GM19025 (cell line): ENCODE results near the gene GK2.

ENCODE experiments used
- ATAC-seq: cut with Tn5 transposase; IDR thresholded peaks from one replicate; pipeline ENCODE4 v1.9.1; 2021; ENCODE audit warnings: mild to moderate bottlenecking, low read depth, moderate library complexity; ENCODE audit not compliant: unreplicated experiment

GK2 gene

DNA sequence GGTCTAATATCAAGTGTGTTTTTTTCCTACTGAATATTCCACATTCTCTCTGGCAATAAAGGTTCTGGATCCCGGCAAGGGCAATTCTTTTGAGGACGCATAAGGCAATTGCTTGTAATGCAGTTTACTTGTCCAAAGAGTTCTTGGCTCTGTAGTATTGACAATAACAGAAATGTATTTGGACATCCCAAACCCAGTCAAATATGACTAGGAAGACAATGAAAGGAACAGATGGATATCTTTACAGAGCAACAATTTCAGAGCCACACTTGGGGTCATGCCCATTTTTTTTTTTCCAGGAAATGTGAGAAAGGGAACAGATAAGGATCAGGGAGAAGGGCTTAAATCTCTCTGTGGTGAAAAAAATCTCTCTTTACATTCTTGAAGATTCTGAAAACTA lies 12.2 kb downstream of the GK2 start:
- ATAC-seq: no peak

GRCh38 chr4:79390890-79391289 lies 17.1 kb downstream of the GK2 start:
- ATAC-seq: no peak

DNA sequence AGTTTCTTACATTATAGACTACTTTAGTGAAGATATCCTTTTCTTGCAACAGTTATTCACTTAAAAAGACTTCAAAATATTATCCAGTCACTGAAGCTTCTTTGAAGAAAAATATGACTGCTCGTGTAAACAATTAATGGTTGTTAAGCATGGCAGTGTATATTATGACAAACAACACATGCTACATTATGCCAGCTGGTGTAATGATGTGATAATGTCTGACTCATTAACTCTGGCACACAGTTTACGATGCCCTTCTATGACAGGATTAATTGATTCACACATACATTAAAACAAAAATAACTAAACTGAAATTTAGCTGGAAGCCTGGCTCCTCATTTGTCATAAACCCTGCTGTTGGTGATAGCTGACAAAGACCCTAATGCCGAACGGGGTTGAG lies 22.4 kb downstream of the GK2 start:
- ATAC-seq: no peak

- no peak for ATAC-seq
Measured at GRCh38 chr4:79381161-79381560, 26.9 kb downstream of the GK2 start.

DNA sequence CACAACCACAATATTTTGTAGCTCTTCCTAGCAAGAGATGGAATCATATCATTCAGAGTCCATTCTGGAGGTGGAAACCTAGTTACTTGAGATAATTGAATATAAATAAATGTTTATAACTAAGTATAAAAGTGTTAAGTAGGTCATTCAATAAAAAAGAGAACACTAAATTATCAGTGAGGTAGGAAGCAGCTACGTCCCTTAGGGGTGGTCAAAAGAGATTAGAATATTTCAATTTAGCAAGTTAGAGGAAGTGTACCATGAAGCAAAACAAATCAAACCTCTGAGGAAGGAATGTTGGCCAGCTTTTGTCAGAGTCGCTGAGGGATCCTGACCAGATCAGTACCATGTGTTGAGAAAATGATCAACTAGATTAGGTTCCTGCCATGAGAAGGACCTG lies 38.0 kb downstream of the GK2 start:
- no peak for ATAC-seq

DNA sequence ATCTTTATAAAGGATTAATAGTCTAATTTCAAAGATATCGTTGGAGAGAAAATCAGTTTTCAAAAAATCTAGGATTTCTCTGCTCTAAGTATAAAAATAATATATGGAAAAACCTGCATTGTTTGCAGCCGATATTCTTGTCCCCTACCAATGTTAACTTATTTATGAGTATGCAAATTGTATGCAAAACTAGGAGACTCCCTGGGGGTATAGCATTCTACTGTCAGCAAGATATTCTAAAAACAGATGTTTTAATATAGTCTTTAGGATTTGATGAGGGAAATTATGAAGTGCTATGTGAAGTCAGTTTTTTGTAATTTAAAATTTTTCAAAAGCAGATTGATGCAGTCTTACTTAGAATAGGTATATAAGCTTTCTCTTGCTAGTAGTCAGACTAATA lies 40.9 kb downstream of the GK2 start:
- no peak for ATAC-seq

DNA sequence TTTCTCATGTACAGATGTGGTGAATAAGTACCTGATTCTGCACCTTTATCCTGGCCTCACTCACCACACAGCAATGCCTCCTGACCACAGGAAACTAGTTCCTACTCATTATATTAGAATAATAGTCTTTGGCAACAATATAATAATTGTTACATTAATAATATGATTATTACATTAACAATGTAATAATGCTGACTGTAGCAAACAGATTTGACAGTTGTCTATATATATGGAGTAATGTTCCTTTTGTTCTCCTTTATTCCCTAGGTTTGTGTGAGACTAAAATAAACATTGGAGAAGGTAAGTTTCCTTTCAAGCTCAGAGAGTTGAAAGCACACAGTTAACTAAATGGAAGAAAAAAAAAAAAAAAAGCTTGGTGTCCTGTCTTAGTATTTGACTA lies 41.6 kb downstream of the GK2 start:
- ATAC-seq: no peak

GRCh38 chr4:79364061-79364460 lies 44.0 kb downstream of the GK2 start:
- ATAC-seq: no peak

DNA sequence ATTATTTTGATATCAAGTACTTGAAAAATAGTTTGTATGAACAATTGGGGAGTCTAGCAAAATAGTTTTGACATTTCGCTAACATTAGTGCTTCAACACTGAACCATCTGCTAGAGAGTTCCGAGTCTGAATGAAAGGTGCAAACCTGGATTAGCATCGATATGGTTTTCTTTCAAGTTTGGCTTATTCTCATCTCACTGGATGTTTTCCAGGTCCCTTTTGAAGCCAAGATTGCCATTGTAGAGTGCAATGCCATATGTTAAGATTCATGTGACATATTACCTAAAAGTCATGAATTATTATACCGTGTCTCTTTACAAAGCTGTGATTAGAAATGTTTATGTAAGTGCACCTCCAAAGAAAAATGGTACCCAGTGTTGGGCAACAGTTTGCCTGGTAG lies 45.4 kb downstream of the GK2 start:
- no peak for ATAC-seq

GRCh38 chr4:79360006-79360405 lies 48.0 kb downstream of the GK2 start:
- ATAC-seq: no peak

- no peak for ATAC-seq
Measured at GRCh38 chr4:79358438-79358837, 49.6 kb downstream of the GK2 start.

GRCh38 chr4:79357365-79357764 lies 50.7 kb downstream of the GK2 start:
- no peak for ATAC-seq
